A549 treated with GW870086 at 1 μM for 4 hours (cell line): ENCODE data around the gene TRIM61. TPM values are rescaled to one million over a fixed set of nuclear protein-coding genes. Genes with fewer than 3 reads are reported as not detected.

Experiments
- total RNA-seq: library from RNA; stranded (reverse); fragments of 200-300 nt; extraction: Qiagen RNA extraction; gene quantifications from 5 replicates; pipeline ENCODE4 v1.2.3, GENCODE V29; 2022; ENCODE audit warnings: low read depth

The TRIM61 gene
- not detected in 5 replicates for total RNA-seq

GRCh38 chr4:164977243-164978164 is at the start of gene TRIM61:
TSS of gene TRIM61 (minus strand) at chr4:164977657. CDS start at chr4:164970002, 7,655 bp downstream.

Other genes with a start within 250 kb of the TRIM61 start
- 0.31 TPM in 1 of 5 replicates, not detected in the others for gene SMIM31, start 223.5 kb downstream of the TRIM61 start, total RNA-seq
- gene APELA, start 100.5 kb downstream of the TRIM61 start, total RNA-seq = not detected in 5 replicates
- not detected in 5 replicates for gene TRIM60, start 54.3 kb upstream of the TRIM61 start, total RNA-seq
- gene TRIM75, start 76.2 kb upstream of the TRIM61 start, total RNA-seq = not detected in 5 replicates
- 6.8 to 9.2 TPM (median 8.2 TPM) in 5 replicates for gene TMEM192, start 135.2 kb upstream of the TRIM61 start, total RNA-seq
- gene KLHL2, start 229.9 kb upstream of the TRIM61 start, total RNA-seq = 12.5 to 17.4 TPM (median 15.8 TPM) in 5 replicates